ENCODE measurements around the gene LMTK2.

DNA sequence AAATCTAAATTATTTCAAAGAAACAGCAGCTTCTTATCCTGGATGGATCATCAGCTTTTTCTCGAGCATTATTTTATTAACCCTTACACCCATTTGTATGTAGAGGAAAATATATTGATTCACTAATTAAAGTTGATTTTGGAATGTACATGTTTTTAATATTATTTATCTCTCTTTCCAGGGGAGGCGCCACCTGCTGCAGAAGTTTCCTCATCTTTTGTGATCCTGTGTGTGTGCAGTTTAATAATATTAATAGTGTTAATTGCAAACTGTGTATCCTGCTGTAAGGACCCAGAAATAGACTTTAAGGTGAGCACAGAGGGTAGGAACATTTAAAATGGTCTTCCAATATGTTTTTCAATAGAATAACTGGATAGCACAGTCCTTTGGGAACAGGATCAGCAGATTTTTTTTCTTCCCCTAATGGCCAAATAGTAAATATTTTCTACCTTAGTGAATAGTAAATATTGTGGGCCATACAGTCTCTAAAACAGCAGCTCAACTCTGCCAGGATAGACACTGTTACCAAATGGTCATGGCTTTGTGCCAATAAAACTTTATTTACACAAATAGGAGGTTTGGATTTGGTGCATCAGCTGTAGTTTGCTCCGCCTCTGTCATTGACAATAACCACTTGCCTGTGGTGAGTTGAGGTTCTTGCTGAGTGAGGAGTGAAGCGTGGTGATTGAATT lies 30.6 kb downstream of the LMTK2 start:
- TF ChIP-seq, protein P1, sequence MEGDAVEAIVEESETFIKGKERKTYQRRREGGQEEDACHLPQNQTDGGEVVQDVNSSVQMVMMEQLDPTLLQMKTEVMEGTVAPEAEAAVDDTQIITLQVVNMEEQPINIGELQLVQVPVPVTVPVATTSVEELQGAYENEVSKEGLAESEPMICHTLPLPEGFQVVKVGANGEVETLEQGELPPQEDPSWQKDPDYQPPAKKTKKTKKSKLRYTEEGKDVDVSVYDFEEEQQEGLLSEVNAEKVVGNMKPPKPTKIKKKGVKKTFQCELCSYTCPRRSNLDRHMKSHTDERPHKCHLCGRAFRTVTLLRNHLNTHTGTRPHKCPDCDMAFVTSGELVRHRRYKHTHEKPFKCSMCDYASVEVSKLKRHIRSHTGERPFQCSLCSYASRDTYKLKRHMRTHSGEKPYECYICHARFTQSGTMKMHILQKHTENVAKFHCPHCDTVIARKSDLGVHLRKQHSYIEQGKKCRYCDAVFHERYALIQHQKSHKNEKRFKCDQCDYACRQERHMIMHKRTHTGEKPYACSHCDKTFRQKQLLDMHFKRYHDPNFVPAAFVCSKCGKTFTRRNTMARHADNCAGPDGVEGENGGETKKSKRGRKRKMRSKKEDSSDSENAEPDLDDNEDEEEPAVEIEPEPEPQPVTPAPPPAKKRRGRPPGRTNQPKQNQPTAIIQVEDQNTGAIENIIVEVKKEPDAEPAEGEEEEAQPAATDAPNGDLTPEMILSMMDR (conservative IDR thresholded peaks at IDR 0.05 in 1 of 2, IDR thresholded peaks at IDR 0.05 in 1 of 2; ENCODE audit: low read depth in 1 of 2, low read length in 2 of 2): no peak
- no peak for TF ChIP-seq EZH2 (IDR thresholded peaks at IDR 0.05; ENCODE audit: low read length, missing control alignments)

All from fibroblast of lung (primary cell).